Measurements from ENCODE around the gene GUCA2A.
"Not testable (repeated sequence)": the region's sequence is repeated elsewhere in the genome, so short reads cannot be mapped to it uniquely, and the experiment has no call there.

The GUCA2A gene

GRCh38 chr1:42164551-42165420 lies at the start of gene GUCA2A:
GUCA2A (minus strand) TSS chr1:42164745; CDS start chr1:42164712, 33 bp downstream.
- ChIA-PET POLR2A (no interaction called here), CTCF (interaction anchor here (1.6 to 4.3 kb wide), 3 partner anchors 9 to 648 kb away, joined by 3 to 31 read pairs (median 7); no protein-coding TSS in a partner anchor)
- DNase-seq (ENCODE audit: extremely low spot score) = no peak
- no peak for TF ChIP-seq CTCF (IDR thresholded peaks at IDR 0.05; ENCODE audit: control extremely low read depth, extremely low read depth, low read depth, missing control alignments)

GRCh38 chr1:42211224-42211623 lies 46.7 kb upstream of the GUCA2A start:
- CTCF ChIA-PET = interaction anchor here (0.8 to 1.5 kb wide), 3 partner anchors 9 to 38 kb away, joined by 3 read pairs; no protein-coding TSS in a partner anchor
- DNase-seq (ENCODE audit: extremely low spot score) = no peak
- TF ChIP-seq CTCF (IDR thresholded peaks at IDR 0.05; ENCODE audit: control extremely low read depth, extremely low read depth, low read depth, missing control alignments) = no peak
- POLR2A ChIA-PET = no interaction called here

GRCh38 chr1:42210421-42211133 lies 46.0 kb upstream of the GUCA2A start:
- no peak for DNase-seq (ENCODE audit: extremely low spot score)
- no peak for TF ChIP-seq CTCF (IDR thresholded peaks at IDR 0.05; ENCODE audit: control extremely low read depth, extremely low read depth, low read depth, missing control alignments)
- ChIA-PET POLR2A (no interaction called here), CTCF (interaction anchor here (1.3 to 1.5 kb wide), 2 partner anchors 9 to 14 kb away, joined by 3 read pairs; no protein-coding TSS in a partner anchor)

GRCh38 chr1:42209526-42210251 lies 45.1 kb upstream of the GUCA2A start:
- ChIA-PET POLR2A (no interaction called here), CTCF (interaction anchor here (1.3 kb wide), 1 partner anchor 8 kb away, joined by 3 read pairs; no protein-coding TSS in a partner anchor)
- TF ChIP-seq CTCF (IDR thresholded peaks at IDR 0.05; ENCODE audit: control extremely low read depth, extremely low read depth, low read depth, missing control alignments) = no peak
- DNase-seq (ENCODE audit: extremely low spot score) = no peak

- CTCF ChIA-PET = interaction anchor here (0.8 to 2.5 kb wide), 2 partner anchors 29 to 34 kb away, joined by 3 to 9 read pairs; no protein-coding TSS in a partner anchor
- DNase-seq (ENCODE audit: extremely low spot score); POLR2A ChIA-PET: not testable (repeated sequence)
Observed at GRCh38 chr1:42206930-42207329, 42.4 kb upstream of the GUCA2A start.

- DNase-seq (ENCODE audit: extremely low spot score) = no peak
- CTCF ChIA-PET = interaction anchor here (1.0 to 2.5 kb wide), 2 partner anchors 9 to 33 kb away, joined by 4 to 9 read pairs; no protein-coding TSS in a partner anchor
- no peak for TF ChIP-seq CTCF (IDR thresholded peaks at IDR 0.05; ENCODE audit: control extremely low read depth, extremely low read depth, low read depth, missing control alignments)
- POLR2A ChIA-PET = no interaction called here
Observed at GRCh38 chr1:42206164-42206563, 41.6 kb upstream of the GUCA2A start.

All from GM10248 (cell line).